GM21360 (cell line): ENCODE results near the gene PSMA6.
A peak's percentile ranks its signal among the peaks of the same experiment; 100 is the strongest.
"Not testable (repeated sequence)": the region's sequence is repeated elsewhere in the genome, so short reads cannot be mapped to it uniquely, and the experiment has no call there.

Source experiments
- ATAC-seq: cut with Tn5 transposase; IDR thresholded peaks from one replicate; pipeline ENCODE4 v1.9.1; 2021; ENCODE audit warnings: mild to moderate bottlenecking, moderate library complexity; ENCODE audit not compliant: unreplicated experiment

Gene PSMA6

GRCh38 chr14:35292051-35292769, at the start of gene PSMA6:
PSMA6 (plus strand) TSS chr14:35292382; CDS start chr14:35292477, 95 bp downstream.
- peak; percentile 86 for ATAC-seq

GRCh38 chr14:35242599-35243311, 49.4 kb upstream of the PSMA6 start:
- no peak for ATAC-seq

DNA sequence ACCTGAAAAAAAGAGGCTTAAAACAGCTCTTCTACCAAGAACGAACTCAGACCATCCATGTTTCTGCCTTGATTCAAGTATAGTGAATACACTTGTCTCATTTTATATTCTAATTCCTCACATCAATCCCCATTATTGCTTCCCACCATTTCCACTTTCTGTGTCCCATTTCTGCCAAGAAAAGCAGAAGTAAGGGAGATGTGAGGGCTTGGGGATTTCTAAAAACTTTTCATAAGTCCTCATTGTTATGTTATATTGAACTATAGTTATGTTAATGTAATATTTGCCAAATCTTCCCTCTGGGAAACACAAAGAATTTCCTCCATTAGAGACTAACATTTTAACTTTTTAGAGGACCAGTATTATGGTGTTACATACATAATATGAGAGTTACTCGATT, 48.2 kb upstream of the PSMA6 start:
- ATAC-seq: no peak

- ATAC-seq: no peak
Measured at GRCh38 chr14:35244542-35244941, 47.6 kb upstream of the PSMA6 start.

- ATAC-seq: no peak
Measured at GRCh38 chr14:35245051-35245450, 47.1 kb upstream of the PSMA6 start.

GRCh38 chr14:35247777-35248475, 44.3 kb upstream of the PSMA6 start:
- ATAC-seq: no peak

- ATAC-seq: no peak
Measured at GRCh38 chr14:35248476-35248788, 43.8 kb upstream of the PSMA6 start.

GRCh38 chr14:35250319-35250718, 41.9 kb upstream of the PSMA6 start:
- no peak for ATAC-seq

- no peak for ATAC-seq
Measured at GRCh38 chr14:35252451-35252868, 39.7 kb upstream of the PSMA6 start.

GRCh38 chr14:35253056-35253455, 39.1 kb upstream of the PSMA6 start:
- not testable (repeated sequence) for ATAC-seq

- not testable (repeated sequence) for ATAC-seq
Measured at GRCh38 chr14:35254034-35254622, 38.1 kb upstream of the PSMA6 start.

DNA sequence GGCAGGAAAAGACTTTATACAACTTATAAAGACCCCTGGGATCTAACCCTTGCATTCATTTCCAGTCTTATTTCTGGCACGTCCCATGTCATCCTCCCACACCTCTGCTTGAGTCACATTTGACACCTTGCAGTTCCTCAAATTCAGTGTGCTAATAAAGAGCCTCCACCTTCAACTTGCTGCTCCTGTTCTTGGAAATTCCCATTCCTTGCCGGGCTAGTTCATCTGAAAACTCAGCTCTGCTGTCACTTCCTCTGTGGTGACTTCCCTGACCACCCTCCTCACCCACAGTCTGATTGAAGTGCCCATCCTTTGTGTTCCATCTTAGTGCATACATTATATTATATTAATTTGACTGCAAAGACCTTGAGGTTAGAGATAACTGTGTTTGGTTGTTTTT, 37.4 kb upstream of the PSMA6 start:
- ATAC-seq: no peak

DNA sequence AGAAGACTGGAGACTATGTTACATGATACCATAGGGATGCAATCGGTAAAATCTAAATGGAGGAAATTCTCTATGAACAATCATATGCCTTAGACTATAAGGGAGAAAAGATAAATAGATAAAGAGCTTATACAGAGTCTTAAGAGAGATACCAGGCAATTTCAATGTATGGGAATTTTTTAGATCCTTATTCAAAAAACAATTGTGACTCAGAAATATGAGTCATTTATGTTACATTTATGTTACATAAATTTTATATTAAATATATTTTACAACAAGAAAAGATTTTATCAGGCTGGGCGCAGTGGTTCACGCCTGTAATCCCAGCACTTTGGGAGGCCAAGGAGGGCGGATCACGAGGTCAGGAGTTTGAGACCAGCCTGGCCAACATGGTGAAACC, 36.5 kb upstream of the PSMA6 start:
- ATAC-seq: no peak

DNA sequence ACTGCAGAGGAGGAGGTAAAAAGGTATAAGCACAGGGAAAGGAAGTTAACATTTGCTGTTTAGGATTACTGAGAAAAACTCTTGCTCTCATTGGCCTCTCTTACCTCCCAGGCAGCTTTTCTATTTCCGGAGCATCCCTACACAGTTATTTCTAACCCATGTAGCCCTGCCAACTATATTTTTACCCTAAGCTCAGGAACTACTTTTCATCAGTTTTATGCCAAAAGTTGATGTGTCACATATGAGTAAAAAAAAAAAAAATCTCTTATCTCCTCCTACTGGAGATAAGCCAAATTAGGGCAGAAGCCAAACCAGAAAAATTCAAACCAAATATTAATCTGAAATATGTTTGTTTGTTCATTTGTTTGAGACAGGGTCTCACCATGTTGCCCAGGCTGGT, 34.4 kb upstream of the PSMA6 start:
- no peak for ATAC-seq

- ATAC-seq: no peak
Measured at GRCh38 chr14:35258420-35258819, 33.8 kb upstream of the PSMA6 start.

DNA sequence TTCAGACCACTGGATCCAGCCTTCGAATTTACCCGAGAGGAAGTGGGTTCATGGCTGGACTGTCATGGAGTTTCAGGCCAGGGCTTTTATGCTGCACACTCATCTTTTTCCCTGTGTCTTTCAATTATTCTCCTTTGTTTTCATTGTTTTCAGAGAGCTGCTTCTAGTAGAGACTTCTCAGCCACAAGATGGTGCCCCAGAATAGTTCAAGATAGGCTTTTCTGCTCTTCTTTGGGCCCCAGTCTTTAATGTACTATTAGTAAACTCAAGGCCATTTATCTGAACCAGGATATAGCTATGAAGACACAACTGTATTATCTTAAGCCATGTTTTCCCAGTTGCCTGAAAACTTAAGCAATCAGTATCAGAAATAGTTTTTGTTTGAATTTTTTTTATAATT, 30.4 kb upstream of the PSMA6 start:
- ATAC-seq: no peak

- ATAC-seq: no peak
Measured at GRCh38 chr14:35262436-35262835, 29.7 kb upstream of the PSMA6 start.

DNA sequence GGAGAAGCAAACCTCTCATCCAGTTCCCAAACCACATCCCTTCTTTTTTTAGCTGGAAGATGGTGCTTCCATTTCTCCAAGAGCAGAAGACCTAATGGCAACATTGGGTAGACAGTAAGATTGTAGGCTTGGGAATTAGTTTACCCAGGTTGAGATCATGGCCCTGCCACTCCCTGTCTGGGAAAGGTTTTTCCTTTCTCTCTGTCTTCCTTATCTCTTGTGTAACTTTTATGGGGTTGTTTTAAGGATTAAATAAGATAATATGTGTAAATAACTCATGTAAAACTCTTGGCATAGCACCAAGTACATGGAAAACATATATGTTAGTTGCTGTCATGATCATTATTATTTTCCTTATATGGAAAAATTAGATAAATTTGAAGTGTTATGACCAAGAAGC, 23.2 kb upstream of the PSMA6 start:
- ATAC-seq: no peak

- ATAC-seq: no peak
Measured at GRCh38 chr14:35274805-35275204, 17.4 kb upstream of the PSMA6 start.

GRCh38 chr14:35277179-35277578, 15.0 kb upstream of the PSMA6 start:
- ATAC-seq: no peak

DNA sequence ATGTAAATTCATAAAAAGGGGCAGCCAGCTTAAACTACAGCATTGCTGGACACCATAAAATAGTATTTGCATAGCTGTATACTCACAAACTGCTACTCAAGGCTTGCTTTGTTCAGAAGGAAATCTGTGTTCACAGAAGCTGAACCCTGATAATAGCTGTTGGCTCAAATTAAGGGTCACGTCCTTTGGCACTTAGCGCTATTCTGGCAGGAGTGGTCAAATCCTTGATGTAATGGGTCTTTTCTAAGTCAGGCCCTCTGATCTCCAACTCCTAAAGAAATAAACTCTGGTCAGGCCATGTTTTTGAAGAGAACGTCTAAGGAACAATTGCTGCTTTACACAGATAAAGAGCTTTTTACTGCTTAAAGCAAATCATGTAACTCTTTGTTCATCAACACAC, 12.8 kb upstream of the PSMA6 start:
- ATAC-seq: no peak

DNA sequence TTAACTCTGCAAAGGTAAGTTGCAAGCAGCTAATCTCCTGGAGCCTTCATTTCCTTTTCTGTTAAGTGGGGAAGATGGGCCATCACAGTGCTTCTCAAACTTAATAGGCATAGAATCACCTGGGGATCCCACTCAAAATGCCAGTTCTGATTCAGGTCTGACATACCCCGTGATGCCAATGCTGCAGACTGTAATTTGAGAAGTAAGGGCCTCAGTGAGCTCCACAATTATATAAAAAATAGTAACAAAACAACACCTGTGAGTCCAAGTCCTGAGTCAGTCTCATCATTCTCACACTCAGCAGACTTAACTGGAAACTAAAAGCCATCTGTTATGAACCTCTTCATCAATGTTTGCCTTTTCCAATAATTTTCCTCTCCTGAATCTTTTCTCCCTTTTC, 10.8 kb upstream of the PSMA6 start:
- no peak for ATAC-seq
